Neuronal stem cell (in vitro differentiated cells): Measurements from ENCODE around the gene IFI27.

ENCODE experiments used
- DNase-seq: peaks from one replicate; pipeline ENCODE4 v3.0.0-alpha.2; 2013; ENCODE audit warnings: low spot score
- H2AFZ ChIP-seq: one replicate; pipeline ENCODE4 v1.6.1; 2013; ENCODE audit warnings: mild to moderate bottlenecking, low read length, inconsistent platforms
- H2AK5ac ChIP-seq: 2 replicates; pipeline ENCODE4 v1.6.1; 2013; ENCODE audit warnings: low read depth, mild to moderate bottlenecking, inconsistent platforms, low read length, moderate library complexity, mixed read lengths
- H2BK120ac ChIP-seq: 2 replicates; pipeline ENCODE4 v1.6.1; 2013; ENCODE audit warnings: low read depth, mild to moderate bottlenecking, inconsistent platforms, low read length, moderate library complexity, mixed read lengths
- H2BK12ac ChIP-seq: one replicate; pipeline ENCODE4 v1.6.1; 2013; ENCODE audit warnings: low read length, inconsistent platforms
- H2BK15ac ChIP-seq: 2 replicates; pipeline ENCODE4 v1.6.1; 2013; ENCODE audit warnings: mild to moderate bottlenecking, low read length, inconsistent platforms, mixed read lengths
- H2BK5ac ChIP-seq: one replicate; pipeline ENCODE4 v1.6.1; 2013; ENCODE audit warnings: inconsistent platforms, mild to moderate bottlenecking, low read length, moderate library complexity
- H3K14ac ChIP-seq: one replicate; pipeline ENCODE4 v1.6.1; 2013; ENCODE audit warnings: low read length, inconsistent platforms
- H3K18ac ChIP-seq: 2 replicates; pipeline ENCODE4 v1.6.1; 2013; ENCODE audit warnings: low read length, inconsistent platforms
- H3K23ac ChIP-seq: 2 replicates; pipeline ENCODE4 v1.6.1; 2013; ENCODE audit warnings: low read depth, mild to moderate bottlenecking, mixed read lengths, low read length, inconsistent platforms; ENCODE audit not compliant: poor library complexity
- H3K27ac ChIP-seq: replicated peaks from 3 replicates; pipeline ENCODE4 v1.5.1; 2013; ENCODE audit warnings: low read length, inconsistent platforms
- H3K27me3 ChIP-seq, 3 experiments: 2 replicates each; pipeline ENCODE4 v1.6.1; 2013; ENCODE audit warnings: low read length in 3 of 3, mild to moderate bottlenecking in 2 of 3, inconsistent platforms in 1 of 3, low read depth in 1 of 3, mixed read lengths in 1 of 3, moderate library complexity in 1 of 3; ENCODE audit not compliant: control insufficient read depth in 3 of 3, insufficient read depth in 3 of 3
- H3K36me3 ChIP-seq, 2 donors: replicated peaks in 1 of 2; 2 replicates each; pipeline ENCODE4 v1.6.1; 2013; ENCODE audit warnings: low read length in 2 of 2; ENCODE audit not compliant: control insufficient read depth in 2 of 2, insufficient read depth in 2 of 2
- H3K4ac ChIP-seq: 2 replicates; pipeline ENCODE4 v1.6.1; 2013; ENCODE audit warnings: inconsistent platforms, mild to moderate bottlenecking, low read length, moderate library complexity
- H3K4me1 ChIP-seq, 2 donors: 1 replicate in 1 of 2; 2 replicates in 1 of 2; pipeline ENCODE4 v1.6.1; 2013; ENCODE audit warnings: low read length in 2 of 2, low read depth in 1 of 2; ENCODE audit not compliant: control insufficient read depth in 2 of 2, insufficient read depth in 1 of 2
- H3K4me2 ChIP-seq: one replicate; pipeline ENCODE4 v1.6.1; 2013; ENCODE audit warnings: mild to moderate bottlenecking, low read length, inconsistent platforms; ENCODE audit not compliant: insufficient read depth, poor library complexity, severe bottlenecking
- H3K4me3 ChIP-seq, 2 donors: 2 replicates each; pipeline ENCODE4 v1.5.1; 2013; ENCODE audit warnings: low read length in 2 of 2, mild to moderate bottlenecking in 2 of 2, inconsistent platforms in 1 of 2, moderate library complexity in 1 of 2
- H3K79me1 ChIP-seq: one replicate; pipeline ENCODE4 v1.6.1; 2013; ENCODE audit warnings: low read depth, mild to moderate bottlenecking, inconsistent platforms, low read length, moderate library complexity
- H3K9ac ChIP-seq: one replicate; pipeline ENCODE4 v1.6.1; 2013; ENCODE audit warnings: mild to moderate bottlenecking, low read depth, low read length, inconsistent platforms; ENCODE audit not compliant: poor library complexity
- H3K9me3 ChIP-seq, 2 donors: replicated peaks in 1 of 2; 2 replicates each; pipeline versions ENCODE3 to v1.6.1; 2013; ENCODE audit warnings: low read length in 2 of 2, mild to moderate bottlenecking in 2 of 2, inconsistent platforms in 1 of 2, low read depth in 1 of 2, mixed read lengths in 1 of 2, moderate library complexity in 1 of 2; ENCODE audit not compliant: control insufficient read depth in 2 of 2, insufficient read depth in 1 of 2
- H4K8ac ChIP-seq: one replicate; pipeline ENCODE4 v1.6.1; 2013; ENCODE audit warnings: low read depth, mild to moderate bottlenecking, inconsistent platforms, low read length, moderate library complexity
- H4K91ac ChIP-seq: one replicate; pipeline ENCODE4 v1.6.1; 2013; ENCODE audit warnings: low read length, low read depth, mild to moderate bottlenecking, inconsistent platforms; ENCODE audit not compliant: poor library complexity
- WGBS, 2 donors: extraction: QIAGEN DNeasy Blood & Tissue Kit; methylation state at CpG; one replicate each; pipeline ENCODE4 v1.1.7; 2013; ENCODE audit warnings: missing lambda C conversion rate in 2 of 2, mixed read lengths in 1 of 2; ENCODE audit not compliant: insufficient read length in 2 of 2, insufficient replicate concordance in 1 of 2; ENCODE audit errors: extremely low coverage in 2 of 2; 5-methylcytosine and 5-hydroxymethylcytosine counted together

Gene IFI27

DNA sequence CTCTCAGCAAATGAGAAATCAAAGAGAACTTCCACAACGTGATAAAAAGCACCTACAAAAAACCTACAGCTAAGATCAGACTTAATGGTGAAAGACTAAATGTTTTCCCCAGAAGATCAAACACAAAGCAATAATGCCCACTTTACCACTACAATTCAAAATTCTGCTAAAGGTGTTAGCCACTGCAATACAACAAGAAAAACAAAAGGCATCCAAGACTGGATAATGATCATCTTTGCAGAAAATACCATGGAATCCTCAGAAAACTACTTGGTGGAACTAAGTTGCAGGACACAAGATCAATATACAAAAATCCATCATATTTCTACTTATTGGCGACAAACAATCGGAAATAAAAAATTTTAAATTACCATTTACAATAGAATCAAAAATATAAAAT is 36.0 kb upstream of the IFI27 start:
- Histone ChIP-seq H3K27me3 (no peaks in the 10 kb centered on the region), H3K4me1 (peaks cover 0 to 3% of the 10 kb centered on the region in 2 donors), H2AK5ac (no peak overlapping the region), H3K14ac (no peak overlapping the region), H3K4me2 (no peak overlapping the region), H2AFZ (no peak overlapping the region), H2BK12ac (no peak overlapping the region), H3K9ac (no peak overlapping the region), H3K18ac (no peak overlapping the region), H4K91ac (no peak overlapping the region), H3K36me3 (peaks cover 11 to 53% of the 10 kb centered on the region in 2 donors), H3K27ac (no peak overlapping the region), H3K4me3 (no peak overlapping the region), H4K8ac (no peak overlapping the region), H2BK15ac (no peak overlapping the region), H3K4ac (no peak overlapping the region), H3K9me3 (peaks cover 0 to 71% of the 10 kb centered on the region in 2 donors), H3K23ac (no peak overlapping the region), H2BK5ac (no peak overlapping the region), H2BK120ac (no peak overlapping the region), H3K79me1 (peaks cover 2% of the 10 kb centered on the region)
- no CpG with 5 or more reads among the region's 3 CpGs for WGBS, 2 donors
- DNase-seq = no peak

DNA sequence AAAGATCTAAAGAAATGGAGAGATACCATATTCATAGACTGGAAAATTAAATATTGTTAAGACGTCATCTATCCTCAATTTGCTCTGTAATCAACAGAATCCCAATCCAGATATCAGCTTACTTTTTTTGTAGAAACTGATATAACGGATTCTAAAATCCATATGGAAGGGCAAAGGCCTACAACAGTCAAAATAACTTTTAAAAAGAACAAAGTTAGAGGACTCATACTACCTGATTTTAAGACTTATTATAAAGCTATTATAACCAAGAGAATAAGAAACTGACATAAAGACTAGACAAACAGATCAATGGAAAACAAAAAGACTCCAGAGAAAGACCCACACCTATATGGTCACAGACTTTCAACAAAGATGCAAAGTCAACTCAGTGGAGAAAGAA is 35.5 kb upstream of the IFI27 start:
- H3K27me3 ChIP-seq = no peaks in the 10 kb centered on the region

DNA sequence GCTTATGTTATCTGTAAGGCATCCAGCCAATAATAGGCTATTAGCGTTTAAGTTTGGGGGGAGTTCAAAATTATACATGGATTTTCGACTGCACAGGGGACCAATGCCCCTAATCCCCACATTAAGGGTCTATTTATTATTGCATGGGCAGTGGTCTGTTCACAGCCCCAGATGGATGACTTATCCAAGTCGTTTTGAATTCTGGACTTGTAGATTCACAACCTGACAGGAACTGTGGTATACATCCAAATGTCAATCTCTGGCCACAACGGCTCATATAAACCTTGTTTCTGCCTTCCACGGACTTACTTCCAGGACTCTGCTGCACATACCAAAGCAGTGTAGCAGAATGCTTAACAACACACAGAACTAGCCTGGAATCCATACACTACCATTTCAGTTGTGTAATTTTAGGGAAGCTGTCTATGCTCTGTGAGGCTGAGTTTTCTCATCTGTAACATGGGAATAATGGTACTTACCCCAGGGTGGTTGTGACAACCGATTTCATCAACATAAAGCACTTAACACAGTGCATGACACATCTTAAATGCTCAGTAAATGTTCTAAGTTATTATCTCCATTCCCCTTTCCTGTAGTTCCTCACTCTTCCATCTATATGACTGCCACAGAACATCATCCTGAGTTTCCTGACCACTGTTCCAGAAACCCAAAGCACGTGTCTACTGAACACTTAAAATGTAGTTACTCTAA is 33.3 kb upstream of the IFI27 start:
- Histone ChIP-seq H2BK5ac (no peak overlapping the region), H3K14ac (no peak overlapping the region), H3K4me3 (no peak overlapping the region), H3K9ac (no peak overlapping the region), H2AK5ac (no peak overlapping the region), H3K27me3 (no peaks in the 10 kb centered on the region), H2BK120ac (no peak overlapping the region), H3K9me3 (peaks cover 0 to 57% of the 10 kb centered on the region in 2 donors), H3K27ac (no peak overlapping the region), H3K23ac (no peak overlapping the region), H2BK12ac (no peak overlapping the region), H3K4ac (no peak overlapping the region), H2BK15ac (no peak overlapping the region), H2AFZ (no peak overlapping the region), H3K36me3 (peaks cover 11 to 53% of the 10 kb centered on the region in 2 donors), H3K18ac (no peak overlapping the region), H3K79me1 (peaks cover 8% of the 10 kb centered on the region), H3K4me1 (peaks cover 4 to 8% of the 10 kb centered on the region in 2 donors), H4K91ac (no peak overlapping the region), H4K8ac (no peak overlapping the region), H3K4me2 (no peak overlapping the region)
- DNase-seq = no peak
- WGBS, 2 donors = no CpG with 5 or more reads among the region's 7 CpGs

More for the DNA sequence above, 35.5 kb upstream of the IFI27 start:
- Histone ChIP-seq H3K27ac (no peak overlapping the region), H3K36me3 (peaks cover 11 to 53% of the 10 kb centered on the region in 2 donors), H3K14ac (no peak overlapping the region), H2BK15ac (no peak overlapping the region), H4K8ac (no peak overlapping the region), H3K4me1 (peaks cover 2 to 7% of the 10 kb centered on the region in 2 donors), H2BK5ac (no peak overlapping the region), H3K9me3 (peaks cover 0 to 66% of the 10 kb centered on the region in 2 donors), H2BK12ac (no peak overlapping the region), H3K18ac (no peak overlapping the region), H3K79me1 (peaks cover 2% of the 10 kb centered on the region), H2AFZ (no peak overlapping the region), H4K91ac (no peak overlapping the region), H3K4ac (no peak overlapping the region), H3K23ac (no peak overlapping the region), H3K4me2 (no peak overlapping the region), H3K4me3 (no peak overlapping the region), H2AK5ac (no peak overlapping the region), H2BK120ac (no peak overlapping the region), H3K9ac (no peak overlapping the region)
- no CpG with 5 or more reads among the region's 2 CpGs for whole genome bisulfite sequencing, 2 donors
- no peak for DNase-seq

DNA sequence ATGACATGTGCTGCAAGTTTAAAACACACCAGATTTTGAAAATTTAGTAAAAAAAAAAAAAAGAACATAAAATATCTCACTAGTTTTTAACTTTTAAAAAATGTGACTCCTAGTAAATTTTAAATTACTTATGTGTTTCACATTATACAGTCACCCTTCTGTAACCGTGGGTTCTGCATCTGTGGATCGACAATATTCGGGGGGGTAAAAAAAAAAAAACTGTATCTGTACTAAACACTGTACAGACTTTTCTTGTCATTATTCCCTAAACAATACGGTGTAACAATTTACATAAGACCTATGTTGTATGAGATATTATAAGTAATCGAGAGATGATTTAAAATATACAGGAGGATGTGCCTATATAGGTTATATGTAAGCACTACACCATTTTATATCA is 32.7 kb upstream of the IFI27 start:
- Histone ChIP-seq H3K79me1 (peaks cover 8% of the 10 kb centered on the region), H2BK15ac (no peak overlapping the region), H3K4me3 (no peak overlapping the region), H2BK5ac (no peak overlapping the region), H3K14ac (no peak overlapping the region), H3K23ac (no peak overlapping the region), H3K9me3 (peaks cover 0 to 54% of the 10 kb centered on the region in 2 donors), H4K8ac (no peak overlapping the region), H3K36me3 (peaks cover 11 to 53% of the 10 kb centered on the region in 2 donors), H2AFZ (no peak overlapping the region), H3K27me3 (no peaks in the 10 kb centered on the region), H3K9ac (no peak overlapping the region), H3K4me2 (no peak overlapping the region), H3K4ac (no peak overlapping the region), H3K4me1 (peaks cover 4 to 8% of the 10 kb centered on the region in 2 donors), H3K27ac (no peak overlapping the region), H2BK120ac (no peak overlapping the region), H3K18ac (no peak overlapping the region), H2AK5ac (no peak overlapping the region), H2BK12ac (no peak overlapping the region), H4K91ac (no peak overlapping the region)
- DNase-seq = no peak
- WGBS, 2 donors = no CpG with 5 or more reads among the region's 5 CpGs
